ENCODE data around the gene CENPS. TPM values are rescaled to one million over a fixed set of nuclear protein-coding genes. Genes with fewer than 3 reads are reported as not detected.

The CENPS gene
- total and polyA plus RNA-seq, 9 of the 15 experiments (the other 6 are each of a cell fraction or from before 2014, with no cell fraction given), result 10.2 to 36.0 (median 26.0) TPM

DNA sequence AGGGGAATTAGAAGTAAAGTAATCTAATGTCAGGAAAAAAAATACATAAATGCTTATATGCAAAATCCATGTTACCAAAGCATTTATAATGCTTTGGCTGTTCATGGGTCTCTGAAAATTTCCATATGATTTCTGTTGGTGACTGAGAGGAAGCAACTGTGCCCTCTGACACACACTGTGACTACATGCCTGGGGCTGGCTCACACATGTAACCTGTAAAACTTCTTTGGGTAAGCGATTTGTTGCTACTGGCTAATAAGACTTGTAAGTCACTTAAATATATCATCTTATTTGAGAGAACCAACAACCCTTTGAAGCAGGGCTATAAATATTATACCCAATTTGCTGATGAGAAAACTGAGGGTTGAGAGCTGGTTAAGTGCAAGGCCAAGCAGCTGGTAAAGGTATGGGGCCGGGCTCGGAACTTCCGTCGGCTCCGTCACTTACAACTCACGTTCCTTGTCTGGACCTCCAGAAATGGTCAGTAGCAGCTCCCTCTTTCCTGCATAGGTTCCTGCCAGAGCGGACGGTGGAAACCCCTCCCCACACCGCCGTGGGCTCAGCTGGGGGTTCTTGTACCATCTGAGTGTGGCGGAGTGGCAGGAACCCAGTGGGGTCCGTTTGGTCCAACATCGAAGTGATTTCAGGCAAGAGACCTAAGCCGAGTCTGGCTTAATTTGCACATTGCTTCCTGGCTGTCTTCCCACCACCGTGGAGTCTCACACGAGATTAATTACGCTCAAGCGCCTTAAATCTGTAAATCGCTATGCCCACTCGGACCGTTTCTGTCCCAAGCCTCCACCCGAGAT is 41.4 kb downstream of the CENPS start (continued):
- TF ChIP-seq, protein P1, sequence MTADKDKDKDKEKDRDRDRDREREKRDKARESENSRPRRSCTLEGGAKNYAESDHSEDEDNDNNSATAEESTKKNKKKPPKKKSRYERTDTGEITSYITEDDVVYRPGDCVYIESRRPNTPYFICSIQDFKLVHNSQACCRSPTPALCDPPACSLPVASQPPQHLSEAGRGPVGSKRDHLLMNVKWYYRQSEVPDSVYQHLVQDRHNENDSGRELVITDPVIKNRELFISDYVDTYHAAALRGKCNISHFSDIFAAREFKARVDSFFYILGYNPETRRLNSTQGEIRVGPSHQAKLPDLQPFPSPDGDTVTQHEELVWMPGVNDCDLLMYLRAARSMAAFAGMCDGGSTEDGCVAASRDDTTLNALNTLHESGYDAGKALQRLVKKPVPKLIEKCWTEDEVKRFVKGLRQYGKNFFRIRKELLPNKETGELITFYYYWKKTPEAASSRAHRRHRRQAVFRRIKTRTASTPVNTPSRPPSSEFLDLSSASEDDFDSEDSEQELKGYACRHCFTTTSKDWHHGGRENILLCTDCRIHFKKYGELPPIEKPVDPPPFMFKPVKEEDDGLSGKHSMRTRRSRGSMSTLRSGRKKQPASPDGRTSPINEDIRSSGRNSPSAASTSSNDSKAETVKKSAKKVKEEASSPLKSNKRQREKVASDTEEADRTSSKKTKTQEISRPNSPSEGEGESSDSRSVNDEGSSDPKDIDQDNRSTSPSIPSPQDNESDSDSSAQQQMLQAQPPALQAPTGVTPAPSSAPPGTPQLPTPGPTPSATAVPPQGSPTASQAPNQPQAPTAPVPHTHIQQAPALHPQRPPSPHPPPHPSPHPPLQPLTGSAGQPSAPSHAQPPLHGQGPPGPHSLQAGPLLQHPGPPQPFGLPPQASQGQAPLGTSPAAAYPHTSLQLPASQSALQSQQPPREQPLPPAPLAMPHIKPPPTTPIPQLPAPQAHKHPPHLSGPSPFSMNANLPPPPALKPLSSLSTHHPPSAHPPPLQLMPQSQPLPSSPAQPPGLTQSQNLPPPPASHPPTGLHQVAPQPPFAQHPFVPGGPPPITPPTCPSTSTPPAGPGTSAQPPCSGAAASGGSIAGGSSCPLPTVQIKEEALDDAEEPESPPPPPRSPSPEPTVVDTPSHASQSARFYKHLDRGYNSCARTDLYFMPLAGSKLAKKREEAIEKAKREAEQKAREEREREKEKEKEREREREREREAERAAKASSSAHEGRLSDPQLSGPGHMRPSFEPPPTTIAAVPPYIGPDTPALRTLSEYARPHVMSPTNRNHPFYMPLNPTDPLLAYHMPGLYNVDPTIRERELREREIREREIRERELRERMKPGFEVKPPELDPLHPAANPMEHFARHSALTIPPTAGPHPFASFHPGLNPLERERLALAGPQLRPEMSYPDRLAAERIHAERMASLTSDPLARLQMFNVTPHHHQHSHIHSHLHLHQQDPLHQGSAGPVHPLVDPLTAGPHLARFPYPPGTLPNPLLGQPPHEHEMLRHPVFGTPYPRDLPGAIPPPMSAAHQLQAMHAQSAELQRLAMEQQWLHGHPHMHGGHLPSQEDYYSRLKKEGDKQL (CRISPR knock-in tag; IDR thresholded peaks at IDR 0.05; ENCODE audit: borderline replicate concordance), result no peak
- TF ChIP-seq ZNF717 (CRISPR knock-in tag; IDR thresholded peaks at IDR 0.05), result no peak
- no peak for TF ChIP-seq TAL1 (IDR thresholded peaks at IDR 0.05)
- no peak for TF ChIP-seq ZNF551 (CRISPR knock-in tag; IDR thresholded peaks at IDR 0.05)
- TF ChIP-seq, protein P2, sequence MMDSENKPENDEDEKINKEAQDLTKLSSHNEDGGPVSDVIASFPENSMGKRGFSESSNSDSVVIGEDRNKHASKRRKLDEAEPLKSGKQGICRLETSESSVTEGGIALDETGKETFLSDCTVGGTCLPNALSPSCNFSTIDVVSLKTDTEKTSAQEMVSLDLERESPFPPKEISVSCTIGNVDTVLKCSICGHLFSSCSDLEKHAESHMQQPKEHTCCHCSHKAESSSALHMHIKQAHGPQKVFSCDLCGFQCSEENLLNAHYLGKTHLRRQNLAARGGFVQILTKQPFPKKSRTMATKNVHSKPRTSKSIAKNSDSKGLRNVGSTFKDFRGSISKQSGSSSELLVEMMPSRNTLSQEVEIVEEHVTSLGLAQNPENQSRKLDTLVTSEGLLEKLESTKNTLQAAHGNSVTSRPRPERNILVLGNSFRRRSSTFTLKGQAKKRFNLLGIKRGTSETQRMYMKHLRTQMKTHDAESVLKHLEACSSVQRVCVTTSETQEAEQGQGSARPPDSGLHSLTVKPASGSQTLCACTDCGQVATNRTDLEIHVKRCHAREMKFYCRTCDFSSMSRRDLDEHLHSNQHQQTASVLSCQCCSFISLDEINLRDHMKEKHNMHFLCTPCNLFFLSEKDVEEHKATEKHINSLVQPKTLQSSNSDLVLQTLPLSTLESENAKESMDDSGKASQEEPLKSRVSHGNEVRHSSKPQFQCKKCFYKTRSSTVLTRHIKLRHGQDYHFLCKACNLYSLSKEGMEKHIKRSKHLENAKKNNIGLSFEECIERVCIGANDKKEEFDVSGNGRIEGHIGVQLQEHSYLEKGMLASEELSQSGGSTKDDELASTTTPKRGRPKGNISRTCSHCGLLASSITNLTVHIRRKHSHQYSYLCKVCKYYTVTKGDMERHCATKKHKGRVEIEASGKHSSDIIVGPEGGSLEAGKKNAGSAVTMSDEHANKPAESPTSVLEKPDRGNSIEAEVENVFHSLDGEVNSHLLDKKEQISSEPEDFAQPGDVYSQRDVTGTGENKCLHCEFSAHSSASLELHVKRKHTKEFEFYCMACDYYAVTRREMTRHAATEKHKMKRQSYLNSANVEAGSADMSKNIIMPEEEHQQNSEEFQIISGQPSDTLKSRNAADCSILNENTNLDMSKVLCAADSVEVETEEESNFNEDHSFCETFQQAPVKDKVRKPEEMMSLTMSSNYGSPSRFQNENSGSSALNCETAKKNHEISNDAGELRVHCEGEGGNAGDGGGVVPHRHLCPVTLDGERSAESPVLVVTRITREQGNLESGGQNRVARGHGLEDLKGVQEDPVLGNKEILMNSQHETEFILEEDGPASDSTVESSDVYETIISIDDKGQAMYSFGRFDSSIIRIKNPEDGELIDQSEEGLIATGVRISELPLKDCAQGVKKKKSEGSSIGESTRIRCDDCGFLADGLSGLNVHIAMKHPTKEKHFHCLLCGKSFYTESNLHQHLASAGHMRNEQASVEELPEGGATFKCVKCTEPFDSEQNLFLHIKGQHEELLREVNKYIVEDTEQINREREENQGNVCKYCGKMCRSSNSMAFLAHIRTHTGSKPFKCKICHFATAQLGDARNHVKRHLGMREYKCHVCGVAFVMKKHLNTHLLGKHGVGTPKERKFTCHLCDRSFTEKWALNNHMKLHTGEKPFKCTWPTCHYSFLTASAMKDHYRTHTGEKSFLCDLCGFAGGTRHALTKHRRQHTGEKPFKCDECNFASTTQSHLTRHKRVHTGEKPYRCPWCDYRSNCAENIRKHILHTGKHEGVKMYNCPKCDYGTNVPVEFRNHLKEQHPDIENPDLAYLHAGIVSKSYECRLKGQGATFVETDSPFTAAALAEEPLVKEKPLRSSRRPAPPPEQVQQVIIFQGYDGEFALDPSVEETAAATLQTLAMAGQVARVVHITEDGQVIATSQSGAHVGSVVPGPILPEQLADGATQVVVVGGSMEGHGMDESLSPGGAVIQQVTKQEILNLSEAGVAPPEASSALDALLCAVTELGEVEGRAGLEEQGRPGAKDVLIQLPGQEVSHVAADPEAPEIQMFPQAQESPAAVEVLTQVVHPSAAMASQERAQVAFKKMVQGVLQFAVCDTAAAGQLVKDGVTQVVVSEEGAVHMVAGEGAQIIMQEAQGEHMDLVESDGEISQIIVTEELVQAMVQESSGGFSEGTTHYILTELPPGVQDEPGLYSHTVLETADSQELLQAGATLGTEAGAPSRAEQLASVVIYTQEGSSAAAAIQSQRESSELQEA (IDR thresholded peaks at IDR 0.05; ENCODE audit: low read depth), result peak; percentile 17; the same call in 1 of the 2 replicates
- TF ChIP-seq CSDE1 (IDR thresholded peaks at IDR 0.05), result 0 out of 4 replicates have a peak, but pooled peaks of 1 of the 2 experiments have one; percentile 15
- no peak for TF ChIP-seq KLF1 (tag; IDR thresholded peaks at IDR 0.05)
- TF ChIP-seq RBM39 (optimal IDR thresholded peaks at IDR 0.05; ENCODE audit: low read depth, low read length), result no peak
- peak; percentile 96 for TF ChIP-seq ADNP (tag; IDR thresholded peaks at IDR 0.05)
- peak; percentile 91 for TF ChIP-seq ZKSCAN1 (IDR thresholded peaks at IDR 0.05; ENCODE audit: low read depth, low read length)
- TF ChIP-seq ZFP36 (IDR thresholded peaks at IDR 0.05; ENCODE audit: low read depth, low read length, partially characterized antibody), result no peak
- no peak for TF ChIP-seq PYGO2 (tag; IDR thresholded peaks at IDR 0.05)
- TF ChIP-seq POLR3A (IDR thresholded peaks at IDR 0.05; ENCODE audit: borderline replicate concordance, extremely low read depth, insufficient read depth, insufficient read length), result no peak

Data from K562 (cell line).